Activated T-helper 17 cell treated with anti-CD3 and anti-CD28 coated beads, Interleukin-2, amount 50 U/mL, for 72 hours (primary cell): ENCODE results near the gene FAM43A. TPM values are rescaled to one million over a fixed set of nuclear protein-coding genes. Genes with fewer than 3 reads are reported as not detected.

Experiments
- ATAC-seq: fragments of 150-1000 bp; cut with Tn5 transposase; replicated peaks from 2 replicates; pipeline ENCODE4 v1.10.0; 2021; ENCODE audit warnings: mild to moderate bottlenecking, moderate library complexity
- H3K27ac Mint-ChIP-seq: one replicate; pipeline ENCODE4 v1.8.0; 2022; ENCODE audit warnings: mixed read lengths
- H3K27me3 Mint-ChIP-seq: one replicate; pipeline ENCODE4 v1.8.0; 2022; ENCODE audit warnings: mixed read lengths
- H3K36me3 Mint-ChIP-seq: one replicate; pipeline ENCODE4 v1.8.0; 2022; ENCODE audit warnings: low read depth, mild to moderate bottlenecking, mixed read lengths
- H3K4me1 Mint-ChIP-seq: one replicate; pipeline ENCODE4 v1.8.0; 2022; ENCODE audit warnings: mixed read lengths
- H3K4me3 Mint-ChIP-seq: one replicate; pipeline ENCODE4 v1.8.0; 2022; ENCODE audit warnings: mild to moderate bottlenecking, mixed read lengths
- H3K9me3 Mint-ChIP-seq: one replicate; pipeline ENCODE4 v1.8.0; 2022; ENCODE audit warnings: mixed read lengths
- total RNA-seq, 2 donors: library from RNA; stranded (reverse); gene quantifications; one replicate each; pipeline ENCODE4 v1.2.3, GENCODE V29; 2022

FAM43A gene
- total RNA-seq, 2 donors from 2014 or later: 7.1 to 32.6 TPM

DNA sequence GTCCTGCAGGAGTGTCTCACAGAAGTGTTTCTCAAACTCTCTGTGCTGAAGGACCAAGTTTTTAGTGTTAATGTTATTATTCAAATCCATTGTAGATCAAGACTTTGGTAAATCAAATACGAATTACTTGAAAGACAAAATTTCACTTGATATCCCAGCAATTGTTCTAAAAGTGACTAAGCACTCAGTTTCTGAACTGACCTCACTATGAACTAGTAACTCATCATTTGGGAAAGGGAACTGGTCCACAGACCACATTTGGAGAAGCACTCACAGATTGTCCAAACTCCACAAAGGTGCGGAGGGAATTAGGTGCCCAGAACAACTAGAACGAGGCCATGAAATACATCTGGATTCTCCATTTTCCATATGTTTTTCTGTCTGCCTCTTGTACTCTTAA, 25.6 kb downstream of the FAM43A start:
- H3K4me3 Mint-ChIP-seq: no peak overlapping the region
- peaks cover 4% of the 10 kb centered on the region for H3K4me1 Mint-ChIP-seq
- ATAC-seq: no peak
- no peaks in the 10 kb centered on the region for H3K27me3 Mint-ChIP-seq
- no peak overlapping the region for H3K27ac Mint-ChIP-seq
- peaks cover 5% of the 10 kb centered on the region for H3K9me3 Mint-ChIP-seq
- no peaks in the 10 kb centered on the region for H3K36me3 Mint-ChIP-seq

DNA sequence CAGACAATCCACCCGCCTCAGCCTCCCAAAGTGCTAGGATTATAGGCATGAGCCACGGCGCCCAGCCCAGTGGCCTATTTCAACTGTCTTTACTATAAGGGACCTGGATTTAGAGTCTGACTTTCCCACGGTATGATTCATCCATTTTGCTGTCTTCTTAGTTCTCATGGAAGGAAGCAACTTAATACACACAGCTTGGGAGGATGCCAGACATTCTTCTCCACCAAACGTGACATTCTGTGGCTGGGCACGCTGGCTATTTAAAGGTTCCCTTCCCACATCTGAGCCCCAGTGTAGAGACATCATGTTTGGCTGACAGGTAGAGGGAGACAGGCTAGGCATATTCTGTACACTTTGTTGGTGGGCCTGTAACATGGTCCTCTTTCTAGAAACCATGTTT, 26.2 kb downstream of the FAM43A start:
- Mint-ChIP-seq H3K4me1 (peaks cover 4% of the 10 kb centered on the region), H3K9me3 (peaks cover 5% of the 10 kb centered on the region)

DNA sequence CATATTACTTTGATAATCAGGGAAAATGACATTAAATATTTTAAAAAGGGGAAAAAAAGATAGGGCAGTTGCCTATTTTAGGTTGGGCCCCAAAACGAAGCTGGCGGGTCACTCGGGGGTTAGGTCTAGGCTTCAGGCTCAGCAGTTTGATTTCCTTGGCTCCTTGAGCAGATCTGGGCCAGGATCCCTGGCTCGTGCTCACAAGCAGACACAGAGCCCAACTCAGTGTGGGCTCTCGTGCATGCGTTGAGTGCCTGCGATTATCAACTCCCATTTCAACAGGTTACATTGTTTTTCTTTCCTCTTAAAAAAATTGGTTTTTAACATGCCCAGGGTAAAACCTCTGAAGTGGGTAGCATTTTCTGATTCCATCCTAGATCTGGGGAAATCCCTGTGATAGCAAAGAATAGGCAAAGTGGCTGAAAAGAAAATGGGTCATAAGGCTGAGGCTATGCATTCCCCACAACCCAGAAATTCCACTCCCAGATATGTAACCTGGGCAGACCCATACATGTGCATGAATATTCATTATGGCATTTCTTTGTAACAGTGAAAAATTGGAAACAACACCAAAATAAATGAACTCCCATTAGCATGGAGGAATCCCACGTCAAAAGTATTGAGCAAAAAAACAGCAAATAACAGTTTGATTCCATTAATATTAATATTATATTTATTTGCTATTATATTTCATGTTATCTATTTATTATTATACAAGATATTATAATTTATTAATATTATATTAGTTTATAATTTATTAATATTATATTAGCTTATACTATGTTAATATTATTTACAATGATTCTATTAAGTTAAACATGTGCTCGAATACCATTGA, 27.8 kb downstream of the FAM43A start:
- Mint-ChIP-seq H3K27ac (no peak overlapping the region), H3K9me3 (no peaks in the 10 kb centered on the region), H3K27me3 (no peaks in the 10 kb centered on the region), H3K36me3 (no peaks in the 10 kb centered on the region), H3K4me3 (no peak overlapping the region), H3K4me1 (peaks cover 4% of the 10 kb centered on the region)
- no peak for ATAC-seq

More for the DNA sequence above, 26.2 kb downstream of the FAM43A start:
- Mint-ChIP-seq H3K27ac (no peak overlapping the region), H3K27me3 (no peaks in the 10 kb centered on the region), H3K4me3 (no peak overlapping the region), H3K36me3 (no peaks in the 10 kb centered on the region)
- ATAC-seq: no peak

DNA sequence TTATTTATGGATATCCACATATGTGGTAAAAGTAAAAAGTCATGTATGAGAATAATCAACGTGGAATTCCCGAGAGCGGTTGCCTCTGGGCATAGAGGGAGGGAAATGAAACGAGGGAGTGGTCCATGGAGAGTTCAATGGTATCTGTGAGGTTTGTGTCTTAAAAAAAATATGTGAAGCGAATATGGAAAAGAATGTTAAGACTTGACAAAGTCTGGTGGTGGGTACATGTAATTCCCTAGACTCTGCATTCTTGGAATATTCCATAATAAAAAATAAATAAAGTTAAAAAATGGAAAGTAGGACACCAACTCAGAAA, 28.4 kb downstream of the FAM43A start:
- Mint-ChIP-seq H3K36me3 (no peaks in the 10 kb centered on the region), H3K27me3 (no peaks in the 10 kb centered on the region), H3K4me1 (peaks cover 4% of the 10 kb centered on the region), H3K4me3 (no peak overlapping the region), H3K9me3 (no peaks in the 10 kb centered on the region), H3K27ac (no peak overlapping the region)
- no peak for ATAC-seq

DNA sequence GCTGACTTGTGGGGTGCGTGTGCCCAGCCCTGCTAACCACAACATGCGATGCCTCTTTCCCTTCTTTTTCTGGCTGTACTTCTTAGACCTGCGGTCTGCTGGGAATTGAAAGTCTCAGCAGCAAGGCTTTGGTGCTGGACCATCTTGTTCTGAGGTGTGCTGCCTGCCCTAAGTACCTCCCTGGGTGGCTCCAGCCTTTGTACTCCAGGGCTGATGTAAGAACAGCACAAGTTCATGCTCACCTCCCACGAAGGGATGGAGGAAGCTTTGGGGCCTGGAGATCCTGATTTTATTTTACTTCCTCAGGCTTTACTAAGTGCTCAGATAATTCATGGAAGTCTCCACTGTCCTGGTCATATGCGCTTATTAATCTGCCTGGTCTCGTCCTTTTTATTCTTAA, 28.9 kb downstream of the FAM43A start:
- H3K27me3 Mint-ChIP-seq: no peaks in the 10 kb centered on the region
- no peak overlapping the region for H3K27ac Mint-ChIP-seq
- H3K9me3 Mint-ChIP-seq: no peaks in the 10 kb centered on the region
- no peak for ATAC-seq
- H3K4me3 Mint-ChIP-seq: no peak overlapping the region
- H3K4me1 Mint-ChIP-seq: peaks cover 4% of the 10 kb centered on the region
- H3K36me3 Mint-ChIP-seq: no peaks in the 10 kb centered on the region

DNA sequence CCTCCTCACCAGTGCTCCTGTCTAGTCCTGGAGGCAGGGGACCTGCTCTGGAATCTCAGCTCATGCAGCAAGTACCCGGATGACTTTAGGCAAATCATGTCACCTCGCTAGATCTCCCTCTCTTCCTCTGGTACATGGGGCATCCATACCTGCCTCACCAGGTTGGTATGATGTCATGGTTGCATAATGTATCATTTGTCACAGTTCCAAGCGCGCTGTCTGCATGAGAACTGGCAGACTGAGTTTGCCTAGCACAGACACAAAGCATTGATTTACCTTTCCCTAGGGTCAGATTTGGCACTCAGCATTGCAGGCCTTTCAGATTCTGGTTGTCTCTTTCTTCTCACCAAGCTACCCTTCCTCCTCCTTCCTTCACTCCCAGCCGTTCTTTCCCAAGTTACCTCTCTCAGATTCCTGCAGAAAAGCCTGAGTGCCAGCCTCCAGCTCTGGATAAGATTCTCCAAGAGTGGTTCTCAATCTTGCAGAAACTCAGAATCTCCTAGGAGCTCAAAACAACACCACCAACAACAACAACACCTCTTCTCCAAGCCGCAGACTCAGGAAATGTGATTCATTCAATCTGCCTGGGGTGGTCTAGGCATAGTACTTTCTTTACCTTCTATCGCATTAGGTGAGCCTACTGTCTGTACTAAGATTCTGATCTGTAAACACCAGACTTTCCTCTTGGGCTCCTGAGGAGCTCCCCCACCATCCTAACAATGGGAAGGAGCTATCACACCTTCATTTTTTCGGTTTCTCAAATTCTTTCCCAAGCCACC, 29.5 kb downstream of the FAM43A start:
- Mint-ChIP-seq H3K9me3 (no peaks in the 10 kb centered on the region), H3K27ac (no peak overlapping the region), H3K4me1 (peaks cover 4% of the 10 kb centered on the region), H3K27me3 (no peaks in the 10 kb centered on the region), H3K4me3 (no peak overlapping the region), H3K36me3 (no peaks in the 10 kb centered on the region)
- peak; percentile 26 for ATAC-seq

DNA sequence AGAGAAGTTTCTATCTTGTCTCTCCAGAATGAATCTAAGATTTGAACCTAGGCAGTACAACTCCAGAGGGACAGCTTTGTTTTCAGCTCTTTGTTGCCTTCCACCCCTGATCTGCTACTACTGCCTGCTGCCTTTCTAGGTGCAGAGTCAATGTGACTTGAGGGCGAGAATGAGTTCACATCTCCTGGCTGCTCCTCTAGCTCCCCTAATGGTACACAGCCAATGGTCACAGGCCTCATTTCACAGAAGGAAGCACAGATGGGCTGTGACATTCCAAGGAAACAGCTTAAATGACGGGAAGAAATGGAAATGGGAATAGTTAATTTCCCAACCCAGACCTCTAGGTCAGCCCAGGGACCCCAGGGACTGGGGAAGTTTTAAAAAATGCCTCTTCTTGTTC, 32.4 kb downstream of the FAM43A start:
- Mint-ChIP-seq H3K27me3 (no peaks in the 10 kb centered on the region), H3K36me3 (no peaks in the 10 kb centered on the region), H3K4me1 (peaks cover 4% of the 10 kb centered on the region), H3K9me3 (no peaks in the 10 kb centered on the region), H3K4me3 (no peak overlapping the region), H3K27ac (no peak overlapping the region)
- ATAC-seq: no peak

DNA sequence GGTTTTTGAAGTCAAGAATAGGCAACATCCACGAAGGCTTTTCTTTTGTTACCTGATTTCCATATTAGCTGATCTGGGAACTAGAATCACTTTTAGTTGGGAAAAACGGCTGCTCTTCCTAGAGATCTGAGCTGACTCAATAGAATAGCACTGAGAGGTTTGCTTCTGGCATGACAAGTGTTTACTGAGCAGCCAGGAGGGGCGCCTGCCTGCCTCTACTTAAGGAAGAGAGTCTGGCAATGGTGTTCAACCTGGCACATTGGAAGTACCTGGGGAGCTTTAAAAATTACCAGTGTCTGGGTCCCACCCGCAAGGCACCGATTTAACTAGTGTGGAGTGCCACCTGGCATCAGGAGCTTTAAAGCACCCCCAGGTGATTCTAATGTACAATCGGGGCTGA, 34.4 kb downstream of the FAM43A start:
- ATAC-seq: no peak
- H3K9me3 Mint-ChIP-seq: no peaks in the 10 kb centered on the region
- peaks cover 4% of the 10 kb centered on the region for H3K4me1 Mint-ChIP-seq
- H3K27ac Mint-ChIP-seq: no peak overlapping the region
- H3K36me3 Mint-ChIP-seq: no peaks in the 10 kb centered on the region
- no peaks in the 10 kb centered on the region for H3K27me3 Mint-ChIP-seq
- no peak overlapping the region for H3K4me3 Mint-ChIP-seq

DNA sequence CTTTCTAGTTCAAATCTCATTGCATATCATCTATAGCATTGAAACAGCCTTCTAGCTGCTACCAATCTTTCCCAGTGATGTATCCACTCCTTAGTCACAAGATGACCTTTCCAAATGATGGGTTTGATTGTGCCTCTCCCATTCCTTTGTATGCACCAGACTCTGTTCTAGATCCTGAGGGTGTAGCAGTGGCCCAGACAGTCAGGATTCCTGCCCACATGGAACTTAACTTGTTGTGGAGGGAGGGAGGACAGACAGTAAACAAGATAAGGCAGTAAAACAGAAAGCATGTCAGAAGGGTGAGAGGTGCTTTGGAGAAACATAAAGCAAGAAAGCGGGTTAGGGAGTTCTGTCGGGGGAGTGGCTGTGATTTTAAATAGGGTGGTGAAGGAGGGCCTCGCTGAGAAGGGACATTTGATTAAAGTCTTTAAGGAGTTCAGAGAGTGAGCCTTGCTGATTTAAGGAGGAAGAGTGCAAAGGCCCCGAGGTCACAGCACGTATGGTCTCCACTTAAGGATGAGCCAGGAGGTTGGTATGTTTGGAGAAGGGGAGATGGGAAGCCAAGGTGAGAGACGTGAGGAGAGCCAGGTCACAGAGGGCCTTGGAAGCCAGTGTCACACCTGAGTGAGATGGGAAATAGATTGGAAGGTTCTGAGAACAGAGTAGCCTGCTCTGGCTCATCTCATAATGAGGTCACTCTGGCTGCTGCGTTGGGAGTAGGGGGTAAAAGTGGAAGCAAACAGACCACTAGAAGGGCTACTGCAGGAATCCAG, 38.3 kb downstream of the FAM43A start:
- Mint-ChIP-seq H3K4me1 (no peaks in the 10 kb centered on the region), H3K36me3 (no peaks in the 10 kb centered on the region), H3K9me3 (no peaks in the 10 kb centered on the region), H3K27me3 (peaks cover 5% of the 10 kb centered on the region), H3K27ac (no peak overlapping the region), H3K4me3 (no peak overlapping the region)
- no peak for ATAC-seq

DNA sequence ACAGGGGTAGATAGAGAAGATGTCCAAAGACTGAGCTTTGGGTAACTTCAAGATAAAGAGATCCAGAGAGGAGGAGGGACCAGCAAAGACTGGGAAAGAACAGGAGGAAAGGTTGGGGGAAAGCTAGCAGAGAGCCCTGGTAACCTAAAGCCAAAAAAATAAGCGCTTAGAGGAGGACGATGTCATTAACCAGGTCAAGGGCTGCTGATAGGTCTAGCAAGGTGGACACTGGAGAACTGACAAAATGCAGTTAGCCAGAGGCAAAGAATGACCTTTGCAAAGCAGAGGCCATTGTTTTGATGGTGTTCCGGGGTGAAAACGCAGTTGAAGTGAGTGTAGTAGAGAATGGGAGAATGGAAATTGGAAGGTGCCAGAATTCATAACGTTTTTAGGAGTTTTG, 39.7 kb downstream of the FAM43A start:
- Mint-ChIP-seq H3K4me3 (no peak overlapping the region), H3K27ac (peak overlapping the region; percentile 12), H3K9me3 (no peaks in the 10 kb centered on the region), H3K36me3 (no peaks in the 10 kb centered on the region), H3K27me3 (peaks cover 9% of the 10 kb centered on the region), H3K4me1 (no peaks in the 10 kb centered on the region)
- no peak for ATAC-seq

DNA sequence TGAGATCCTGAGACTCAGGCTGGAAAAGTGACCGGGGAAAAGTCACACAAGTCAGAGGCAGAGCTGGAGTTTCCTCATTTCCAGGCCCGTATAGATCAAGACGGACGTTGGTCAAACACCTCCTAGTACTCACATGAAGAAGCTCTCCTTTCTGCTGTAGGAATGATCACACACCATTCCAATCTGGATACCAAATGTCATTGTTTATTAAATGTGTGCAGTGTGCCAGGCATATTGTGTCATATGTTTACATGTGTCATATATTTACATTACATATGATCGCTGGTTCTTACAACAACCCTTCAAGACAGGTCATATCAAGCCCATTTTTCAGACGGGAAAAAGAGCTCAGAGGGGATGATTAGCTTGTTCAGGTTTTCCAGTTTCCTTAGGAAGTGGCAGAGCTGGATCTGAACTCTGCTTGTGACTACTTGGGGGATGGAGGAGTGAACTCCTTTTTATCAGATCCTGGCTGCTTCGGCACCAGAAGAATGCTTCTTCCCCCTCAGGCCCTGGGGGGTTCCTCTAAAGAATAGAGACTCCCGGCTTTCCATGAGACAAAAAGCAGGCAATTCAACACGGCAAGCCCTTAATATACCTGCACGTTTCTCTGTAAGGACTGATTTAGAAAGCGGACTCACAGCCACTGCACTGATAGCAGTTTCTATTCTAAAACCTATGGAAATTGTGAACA, 41.9 kb downstream of the FAM43A start:
- Mint-ChIP-seq H3K27me3 (peaks cover 14% of the 10 kb centered on the region), H3K4me1 (no peaks in the 10 kb centered on the region), H3K4me3 (no peak overlapping the region), H3K27ac (no peak overlapping the region), H3K36me3 (no peaks in the 10 kb centered on the region), H3K9me3 (no peaks in the 10 kb centered on the region)
- ATAC-seq: no peak

DNA sequence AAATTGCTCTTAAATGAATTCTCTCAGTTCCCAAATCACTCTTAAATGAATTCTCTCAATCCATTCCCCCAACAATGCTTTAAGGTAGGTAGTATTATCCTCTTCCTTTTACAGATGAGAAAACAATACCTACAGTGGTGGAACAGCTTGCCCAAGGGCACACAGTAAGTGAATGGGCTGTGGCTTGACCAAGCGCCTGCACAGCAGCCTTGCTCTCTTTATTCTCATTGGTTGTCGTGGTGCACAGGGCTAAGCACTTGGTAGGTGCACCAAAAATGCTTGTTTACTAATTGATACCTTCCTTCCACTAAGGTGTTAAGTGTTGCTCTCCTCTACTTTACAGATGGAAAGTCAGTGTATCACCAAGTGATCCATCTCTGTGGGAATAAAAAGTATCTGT, 43.3 kb downstream of the FAM43A start:
- no peaks in the 10 kb centered on the region for H3K4me1 Mint-ChIP-seq
- ATAC-seq: no peak
- H3K4me3 Mint-ChIP-seq: no peak overlapping the region
- H3K27ac Mint-ChIP-seq: no peak overlapping the region
- peaks cover 19% of the 10 kb centered on the region for H3K27me3 Mint-ChIP-seq
- no peaks in the 10 kb centered on the region for H3K9me3 Mint-ChIP-seq
- no peaks in the 10 kb centered on the region for H3K36me3 Mint-ChIP-seq

DNA sequence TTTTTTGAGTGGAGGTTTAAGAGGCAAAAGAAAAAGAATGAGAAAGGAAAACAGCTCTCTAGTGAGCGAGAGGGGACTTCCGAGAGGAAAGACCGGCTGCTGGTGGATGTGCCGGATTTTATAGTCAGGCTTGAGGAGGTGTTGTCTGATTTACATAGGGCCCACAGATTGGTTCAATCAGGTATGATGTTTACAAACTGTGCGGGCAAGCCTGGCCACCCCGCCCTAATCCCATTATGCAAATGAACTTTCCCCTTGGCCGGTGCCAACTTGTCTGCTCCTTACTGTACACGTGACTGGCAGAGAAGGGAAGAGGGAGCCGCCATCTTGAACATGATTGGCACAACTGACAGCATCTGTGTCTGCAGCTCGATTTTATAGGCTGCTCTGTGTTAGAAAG, 44.7 kb downstream of the FAM43A start:
- Mint-ChIP-seq H3K9me3 (no peaks in the 10 kb centered on the region), H3K4me3 (no peak overlapping the region), H3K36me3 (no peaks in the 10 kb centered on the region), H3K27ac (no peak overlapping the region), H3K4me1 (no peaks in the 10 kb centered on the region), H3K27me3 (peaks cover 19% of the 10 kb centered on the region)
- no peak for ATAC-seq

DNA sequence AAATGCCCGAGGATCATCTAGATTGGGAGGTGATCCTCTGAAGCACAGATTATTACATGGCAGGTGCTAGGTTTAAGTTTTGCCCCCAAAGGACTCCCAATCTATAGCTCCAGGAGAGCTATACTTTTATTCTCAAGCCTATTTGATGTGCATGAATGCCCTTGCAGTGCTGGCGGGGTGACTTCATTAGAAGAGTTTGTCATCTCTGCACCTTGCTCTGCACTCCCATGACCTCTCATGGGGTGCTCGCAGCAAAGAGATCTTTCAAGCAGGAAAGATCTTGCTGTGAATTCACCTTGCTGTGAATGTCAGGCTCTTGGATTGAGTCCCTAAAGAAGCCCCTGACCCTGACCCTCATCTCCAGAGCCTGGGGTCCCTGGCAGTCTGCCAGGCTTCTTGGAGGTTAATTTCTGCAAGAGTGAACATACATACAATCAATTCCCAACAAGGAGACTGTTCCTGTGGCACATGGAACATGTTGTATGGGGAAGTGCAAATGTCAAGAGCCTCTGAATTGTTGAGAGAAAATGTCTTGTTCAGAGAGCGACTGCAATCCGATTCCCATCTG, 45.9 kb downstream of the FAM43A start:
- Mint-ChIP-seq H3K27ac (no peak overlapping the region), H3K4me3 (no peak overlapping the region), H3K4me1 (no peaks in the 10 kb centered on the region), H3K9me3 (no peaks in the 10 kb centered on the region), H3K27me3 (peaks cover 19% of the 10 kb centered on the region), H3K36me3 (no peaks in the 10 kb centered on the region)
- no peak for ATAC-seq
